Occipital lobe (tissue), 2 donors: Measurements from ENCODE around the gene TEX19. TPM values are rescaled to one million over a fixed set of nuclear protein-coding genes. Genes with fewer than 3 reads are reported as not detected.
"Not testable (repeated sequence)": the region's sequence is repeated elsewhere in the genome, so short reads cannot be mapped to it uniquely, and the experiment has no call there.

ENCODE experiments used
- DNase-seq: peaks from one replicate; lab custom pipeline; 2025; lab: John Stamatoyannopoulos, UW
- total RNA-seq: library from RNA; depleted of rRNA; stranded (reverse); fragments of >200 nt; gene quantifications from one replicate; pipeline ENCODE4 v1.2.3, GENCODE V29; 2014

Gene TEX19
- total RNA-seq, 1 donor from 2014 or later: not detected

GRCh38 chr17:82406131-82406671 is 47.2 kb downstream of the TEX19 start:
- no peak for DNase-seq

- no peak for DNase-seq
Measured at GRCh38 chr17:82407255-82407654, 48.2 kb downstream of the TEX19 start.

DNA sequence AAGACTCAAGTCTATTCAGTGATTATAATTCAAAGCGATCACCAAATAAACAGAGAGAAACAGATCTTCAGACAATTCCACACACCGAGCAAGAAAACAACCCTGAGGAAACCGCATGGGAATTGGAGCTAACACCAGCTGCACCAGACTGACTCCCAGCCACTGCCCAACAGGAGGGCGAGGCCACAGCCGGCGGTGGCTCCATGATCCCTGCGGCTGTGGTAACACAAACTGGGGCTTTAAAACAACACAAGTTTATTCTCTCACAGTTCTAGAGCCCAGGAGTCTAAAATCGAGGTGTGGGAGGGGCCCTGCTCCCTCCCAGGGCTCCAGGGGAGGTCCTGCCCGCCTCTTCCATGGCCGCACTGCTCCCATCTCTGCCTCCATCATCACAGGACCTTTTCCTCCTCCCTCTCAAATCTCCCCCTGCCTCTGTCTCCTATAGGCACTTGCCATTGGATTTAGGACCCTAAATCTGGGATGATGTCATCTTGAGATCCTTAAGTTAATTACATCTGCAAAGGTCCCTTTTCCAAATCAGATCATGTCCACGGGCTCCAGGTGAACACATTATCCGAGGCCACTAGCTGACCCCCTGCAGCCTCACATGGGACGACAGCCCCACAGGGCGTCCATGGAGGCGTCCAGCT is 49.4 kb downstream of the TEX19 start:
- no peak for DNase-seq

- DNase-seq: no peak
Measured at GRCh38 chr17:82408938-82409318, 49.9 kb downstream of the TEX19 start.

DNA sequence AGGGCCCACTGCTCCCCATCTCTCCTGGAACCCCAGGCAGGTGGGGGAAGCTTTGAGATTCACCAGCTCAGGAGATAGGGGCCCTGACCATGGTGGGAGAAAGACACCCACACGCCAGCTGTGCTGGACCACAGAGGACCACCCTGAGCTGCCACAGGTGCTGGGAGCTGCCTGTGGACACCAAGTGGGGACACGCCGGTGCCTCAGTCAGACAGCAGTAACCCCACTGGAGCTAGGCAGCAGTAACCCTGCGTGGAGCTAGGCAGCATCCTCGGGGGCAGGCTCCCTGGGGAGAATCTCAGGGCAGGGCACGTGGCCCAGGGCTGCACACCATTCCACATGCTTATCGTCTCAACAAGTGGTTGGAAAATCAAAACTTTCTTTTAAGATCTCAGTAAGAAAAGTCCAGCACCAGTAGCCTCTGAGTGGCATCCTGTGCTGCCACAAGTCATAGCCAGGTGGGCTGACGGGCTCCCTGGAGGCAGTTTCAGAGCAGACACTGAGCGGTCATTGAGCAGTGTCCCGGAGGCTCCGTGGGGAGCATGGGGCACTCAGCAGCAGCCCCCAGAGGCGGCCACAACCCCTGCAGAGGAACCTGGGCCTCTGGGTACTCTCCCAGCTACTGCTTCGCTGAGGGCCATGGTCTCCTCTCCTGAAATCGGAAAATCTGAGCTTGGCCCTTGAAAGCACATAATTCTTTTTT is 51.1 kb downstream of the TEX19 start:
- DNase-seq: no peak

GRCh38 chr17:82411396-82412053 is 52.5 kb downstream of the TEX19 start:
- DNase-seq: no peak

GRCh38 chr17:82412081-82412480 is 53.0 kb downstream of the TEX19 start:
- DNase-seq: not testable (repeated sequence)

- no peak for DNase-seq
Measured at GRCh38 chr17:82412535-82413520, 53.8 kb downstream of the TEX19 start.

Other genes starting within 250 kb of the TEX19 start
- gene CCDC57, start 146.4 kb upstream of the TEX19 start, total RNA-seq: 18.6 TPM
- gene SLC16A3, start 130.2 kb upstream of the TEX19 start, total RNA-seq: 4.2 TPM
- gene CSNK1D, start 85.5 kb upstream of the TEX19 start, total RNA-seq: 23.9 TPM
- not detected for gene CD7, start 41.6 kb upstream of the TEX19 start, total RNA-seq
- gene SECTM1, start 25.5 kb upstream of the TEX19 start, total RNA-seq: 0.78 TPM
- not detected for gene UTS2R, start 12.5 kb downstream of the TEX19 start, total RNA-seq
- 20.6 TPM for gene HEXD, start 59.1 kb downstream of the TEX19 start, total RNA-seq
- 9.4 TPM for gene OGFOD3, start 59.3 kb downstream of the TEX19 start, total RNA-seq
- 22.9 TPM for gene CYBC1, start 91.5 kb downstream of the TEX19 start, total RNA-seq
- 38.1 TPM for gene NARF, start 99.5 kb downstream of the TEX19 start, total RNA-seq
- gene FOXK2, start 160.5 kb downstream of the TEX19 start, total RNA-seq: 41.2 TPM